Memory B cell (primary cell): ENCODE data around the gene WNT9B.

ENCODE experiments used
- ATAC-seq: fragments of 150-1000 bp; cut with Tn5 transposase; 2 replicates; pipeline ENCODE4 v1.10.0; 2021; ENCODE audit warnings: low read depth, mild to moderate bottlenecking, moderate library complexity
- DNase-seq, 2 donors: peaks; one replicate each; pipeline ENCODE4 v3.0.0; 2022; ENCODE audit warnings: low spot score in 2 of 2
- H3K27ac Mint-ChIP-seq: one replicate; pipeline ENCODE4 v1.8.0; 2022; ENCODE audit warnings: mild to moderate bottlenecking, moderate library complexity, mixed read lengths
- H3K27me3 Mint-ChIP-seq: one replicate; pipeline ENCODE4 v1.8.0; 2022; ENCODE audit warnings: mixed read lengths
- H3K36me3 Mint-ChIP-seq: one replicate; pipeline ENCODE4 v1.8.0; 2022; ENCODE audit warnings: mild to moderate bottlenecking, mixed read lengths
- H3K4me1 Mint-ChIP-seq: one replicate; pipeline ENCODE4 v1.8.0; 2022; ENCODE audit warnings: mixed read lengths
- H3K4me3 Mint-ChIP-seq: one replicate; pipeline ENCODE4 v1.8.0; 2022; ENCODE audit warnings: mild to moderate bottlenecking, moderate library complexity, mixed read lengths
- H3K9me3 Mint-ChIP-seq: one replicate; pipeline ENCODE4 v1.8.0; 2022; ENCODE audit warnings: mixed read lengths

WNT9B gene

GRCh38 chr17:46930051-46930450 is 78.7 kb downstream of the WNT9B start:
- DNase-seq, result no peak
- H3K9me3 Mint-ChIP-seq, result no peaks in the 10 kb centered on the region
- no peak overlapping the region for H3K4me3 Mint-ChIP-seq
- H3K36me3 Mint-ChIP-seq, result peaks cover 32% of the 10 kb centered on the region
- H3K27me3 Mint-ChIP-seq, result no peaks in the 10 kb centered on the region
- H3K4me1 Mint-ChIP-seq, result peaks cover 29% of the 10 kb centered on the region
- no peak overlapping the region for H3K27ac Mint-ChIP-seq
- ATAC-seq, result no peak

DNA sequence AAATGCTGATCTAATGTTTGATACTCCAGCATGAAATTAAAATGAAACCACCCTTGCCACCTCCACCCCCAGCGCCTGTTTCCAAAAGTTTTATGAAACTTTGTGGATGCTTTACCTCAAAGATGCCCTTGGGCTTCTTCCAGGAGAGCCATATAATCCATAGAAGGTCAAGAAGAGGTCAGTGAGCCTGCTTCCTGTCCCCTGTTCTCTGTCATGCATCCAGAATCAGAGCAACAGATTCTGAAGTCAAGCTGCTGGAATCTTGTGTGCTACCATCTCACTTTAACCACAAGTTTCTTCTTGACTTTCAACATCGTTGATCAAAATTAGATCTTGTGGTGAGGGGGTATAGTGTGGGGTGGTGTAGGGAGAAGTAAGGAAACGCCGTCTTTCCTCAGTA is 80.2 kb downstream of the WNT9B start:
- ATAC-seq (no peak), DNase-seq (no peak)
- H3K36me3 Mint-ChIP-seq, result peaks cover 35% of the 10 kb centered on the region
- H3K27me3 Mint-ChIP-seq, result no peaks in the 10 kb centered on the region
- peaks cover 20% of the 10 kb centered on the region for H3K4me1 Mint-ChIP-seq
- no peaks in the 10 kb centered on the region for H3K9me3 Mint-ChIP-seq
- H3K27ac Mint-ChIP-seq, result no peak overlapping the region
- no peak overlapping the region for H3K4me3 Mint-ChIP-seq

DNA sequence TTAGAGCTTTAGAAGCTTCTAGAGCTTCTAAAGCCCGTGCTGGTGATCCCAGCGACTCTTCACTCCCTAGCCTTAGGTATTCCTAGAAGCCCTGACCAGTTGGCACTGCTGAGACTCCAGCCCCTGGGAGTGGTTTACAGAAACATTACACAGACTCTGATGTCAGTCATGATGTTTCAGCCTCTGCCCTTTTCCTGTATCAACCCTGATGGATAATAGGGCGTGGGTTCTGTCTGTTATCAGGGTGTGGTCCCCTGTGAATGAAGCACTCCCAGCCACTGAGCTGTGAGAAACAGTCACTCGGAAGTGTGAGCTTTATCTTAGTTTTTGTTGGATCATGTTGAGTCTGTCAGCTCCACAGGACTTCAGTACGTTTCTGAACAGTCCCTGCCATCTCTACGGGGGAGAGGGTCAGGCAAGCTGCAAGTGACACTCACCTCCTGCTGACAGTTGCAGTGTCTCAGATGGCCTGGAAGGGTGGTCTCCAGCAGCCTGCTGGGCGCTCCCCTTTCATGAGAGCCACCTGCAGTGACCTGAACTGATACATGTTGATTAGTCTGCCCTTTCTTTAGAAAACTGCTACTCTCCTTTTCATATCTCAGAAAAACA is 84.4 kb downstream of the WNT9B start:
- DNase-seq, result no peak
- Mint-ChIP-seq H3K4me1 (no peaks in the 10 kb centered on the region), H3K27me3 (no peaks in the 10 kb centered on the region), H3K4me3 (no peak overlapping the region), H3K9me3 (no peaks in the 10 kb centered on the region), H3K27ac (no peak overlapping the region), H3K36me3 (peaks cover 34% of the 10 kb centered on the region)
- no peak for ATAC-seq
